ENCODE measurements around the gene ACAT1.
"Not testable (repeated sequence)": the region's sequence is repeated elsewhere in the genome, so short reads cannot be mapped to it uniquely, and the experiment has no call there.

The ACAT1 gene

DNA sequence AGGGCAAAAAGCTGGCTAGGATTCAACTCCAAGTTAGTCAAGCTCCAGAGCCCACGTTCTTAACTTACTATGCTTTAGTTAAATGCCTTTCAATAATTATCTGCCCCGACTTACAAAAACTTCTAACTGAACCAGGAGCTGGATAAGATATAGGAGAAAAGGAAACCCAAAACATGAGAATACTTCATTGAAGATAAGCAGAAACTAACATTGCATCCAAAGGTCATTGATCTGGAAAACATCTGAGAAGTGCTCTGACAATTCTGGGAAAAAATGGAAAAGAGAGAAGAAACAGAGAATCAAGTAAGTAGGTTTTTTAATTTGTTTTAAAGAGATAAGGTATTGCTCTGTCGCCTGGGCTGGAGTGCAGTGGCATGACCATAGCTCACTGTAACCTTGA, 27.2 kb downstream of the ACAT1 start:
- no peak for DNase-seq

DNA sequence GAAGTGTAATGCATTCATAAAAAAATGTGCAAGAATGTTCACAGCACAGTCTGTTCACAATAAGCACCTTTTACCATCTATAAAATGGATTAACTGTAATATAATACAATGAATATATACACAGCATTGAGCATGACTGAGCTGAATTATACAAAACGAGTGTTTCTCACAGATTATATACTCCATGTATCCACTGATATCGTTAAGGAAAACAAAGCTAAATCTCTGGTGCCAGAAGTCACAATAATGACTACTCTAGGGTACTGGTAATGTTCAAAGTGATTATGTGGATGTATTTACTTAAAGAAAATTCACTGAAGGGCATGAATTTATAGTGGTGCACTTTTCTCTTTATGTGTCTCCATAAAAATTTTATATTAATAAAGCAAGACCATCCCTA, 33.2 kb downstream of the ACAT1 start:
- peak; percentile 34 for DNase-seq

DNA sequence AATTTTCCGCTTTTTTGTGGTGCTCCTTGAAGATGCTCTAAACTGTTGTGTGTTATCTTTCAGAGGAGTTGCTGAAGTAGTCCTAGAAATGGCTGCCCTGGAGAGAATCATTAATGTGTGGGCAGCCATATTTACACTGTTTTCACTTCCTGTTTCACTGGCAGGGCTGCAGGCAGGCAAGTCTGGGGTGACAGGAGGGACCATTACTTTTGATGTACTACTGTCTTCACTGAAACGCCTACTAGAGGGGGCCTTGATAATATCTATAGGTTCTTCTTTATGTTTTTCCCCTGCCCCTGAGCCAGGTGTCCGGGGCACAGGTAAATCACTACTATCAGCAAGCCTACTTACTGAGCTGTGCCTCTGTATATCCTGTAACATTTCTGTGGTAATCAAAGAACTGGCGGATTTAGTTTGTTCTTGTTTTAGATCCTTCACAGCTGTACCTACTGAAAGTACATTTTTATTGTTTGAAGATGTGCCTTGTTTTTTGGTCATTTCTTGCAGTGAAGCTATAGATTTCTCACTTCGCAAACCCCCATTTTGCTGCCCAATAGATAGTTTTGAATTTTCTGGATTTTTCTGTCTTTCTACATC, 39.7 kb downstream of the ACAT1 start:
- no peak for DNase-seq

DNA sequence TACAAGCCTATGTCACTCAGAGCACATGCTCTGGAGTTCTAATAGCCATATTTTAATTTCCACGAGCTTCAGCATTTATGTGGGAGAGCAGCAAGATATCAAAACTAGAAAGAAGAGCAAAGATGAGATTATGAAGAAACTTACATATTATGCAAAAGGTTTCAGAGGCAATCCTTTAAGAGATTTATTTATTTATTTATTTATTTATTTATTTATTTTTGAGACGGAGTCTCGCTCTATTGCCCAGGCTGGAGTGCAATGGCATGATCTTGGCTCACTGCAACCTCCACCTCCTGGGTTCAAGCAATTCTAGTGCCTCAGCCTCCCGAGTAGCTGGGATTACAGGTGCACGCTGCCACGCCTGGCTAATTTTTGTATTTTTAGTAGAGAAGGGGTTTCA, 41.5 kb downstream of the ACAT1 start:
- DNase-seq = not testable (repeated sequence)

DNA sequence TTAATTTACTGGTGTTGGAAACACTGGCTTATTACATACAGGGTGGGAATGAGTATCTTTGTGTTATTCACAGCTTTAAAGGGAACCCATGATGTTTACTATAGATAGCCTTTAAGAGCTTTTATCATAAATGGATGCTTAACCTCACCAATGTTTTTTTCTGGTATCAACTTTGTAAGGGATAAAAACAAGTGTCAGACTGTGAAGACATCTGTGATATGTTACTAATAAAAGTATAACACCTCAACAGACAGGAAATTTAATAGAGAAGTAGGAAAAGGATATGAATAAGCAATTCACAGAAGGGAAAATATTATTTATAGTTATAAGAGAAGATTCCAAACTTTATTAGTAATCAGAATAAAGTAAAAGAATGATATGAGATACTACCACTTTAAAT, 46.3 kb downstream of the ACAT1 start:
- DNase-seq = no peak

DNA sequence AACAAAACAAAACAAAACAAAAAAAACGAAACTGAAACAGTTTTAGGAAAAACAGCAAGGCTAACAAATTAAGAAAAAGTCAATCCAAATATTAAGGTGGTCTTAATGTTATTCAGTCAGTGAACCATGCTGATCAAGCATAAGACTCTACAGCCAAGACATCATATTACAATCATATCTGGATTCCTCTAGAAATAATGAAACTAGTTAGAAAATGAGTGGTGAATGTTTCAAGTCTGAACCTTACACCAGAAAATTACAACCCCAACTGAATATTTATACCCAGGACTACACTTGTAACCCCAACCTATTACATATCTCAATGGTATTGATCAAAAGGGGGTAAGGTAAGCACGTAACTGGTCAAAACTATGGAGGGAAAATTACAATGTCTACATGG, 48.8 kb downstream of the ACAT1 start:
- DNase-seq = no peak

DNA sequence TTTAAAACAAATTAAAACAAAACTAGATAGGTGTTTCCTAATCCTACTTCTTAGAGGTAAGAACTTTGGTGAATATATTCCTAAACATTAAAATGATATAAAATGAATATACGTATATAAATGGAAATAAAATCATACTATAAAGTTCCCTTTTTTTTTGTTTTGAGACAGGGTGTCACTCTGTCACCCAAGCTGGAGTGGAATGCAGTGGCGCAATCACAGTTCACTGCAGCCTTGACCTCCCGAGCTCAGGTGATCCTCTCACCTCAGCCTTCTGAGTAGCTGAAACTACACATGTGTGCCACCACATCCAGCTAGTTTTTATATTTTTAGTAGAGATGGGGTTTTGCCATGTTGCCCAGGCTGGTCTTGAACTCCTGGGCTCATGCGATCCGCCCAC, 56.2 kb downstream of the ACAT1 start:
- DNase-seq = no peak

DNA sequence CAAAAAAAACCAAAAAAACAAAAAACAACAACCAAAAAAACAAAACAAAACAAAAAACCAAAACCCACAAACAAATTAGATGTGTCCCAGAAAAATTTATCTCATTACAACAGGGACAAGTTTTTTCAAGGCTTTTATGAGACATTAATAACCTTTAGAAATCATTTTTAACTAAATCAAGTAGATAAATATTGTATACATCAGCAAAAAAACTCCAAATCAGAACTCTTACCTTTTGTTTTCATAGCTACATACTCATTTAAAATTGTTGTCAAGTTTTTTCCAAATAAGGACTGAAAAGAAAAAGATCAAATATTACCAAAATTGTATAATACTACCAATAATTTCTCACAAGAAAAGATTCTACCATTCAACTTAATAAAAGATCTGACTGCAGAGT, 72.4 kb downstream of the ACAT1 start:
- DNase-seq = no peak

DNA sequence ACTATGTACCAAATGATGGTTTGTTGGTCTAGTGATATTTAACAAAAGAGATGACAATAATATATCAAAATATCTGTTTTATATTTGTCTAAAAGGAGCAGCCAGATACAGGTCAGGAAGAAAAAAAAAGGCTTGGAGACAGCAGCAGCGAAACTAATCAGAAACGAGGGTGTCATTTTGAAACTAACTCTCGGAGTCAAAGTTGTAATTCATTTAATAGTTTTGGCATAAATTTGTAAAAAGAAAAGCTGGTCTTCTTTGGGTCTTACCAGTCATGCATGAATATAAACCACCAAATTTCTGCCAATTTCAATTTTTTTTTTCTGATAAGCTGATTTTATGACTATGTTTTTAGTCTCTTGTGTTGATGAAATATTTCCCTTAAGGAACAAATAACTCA, 75.5 kb downstream of the ACAT1 start:
- DNase-seq = no peak
